GM21717 (cell line): ENCODE data around the gene CUBN.

ENCODE experiments used
- ATAC-seq: cut with Tn5 transposase; IDR thresholded peaks from one replicate; pipeline ENCODE4 v1.9.1; 2021; ENCODE audit warnings: mild to moderate bottlenecking, moderate library complexity; ENCODE audit not compliant: unreplicated experiment

CUBN gene

GRCh38 chr10:17073725-17074540 lies 55.7 kb downstream of the CUBN start:
- ATAC-seq, result no peak

- ATAC-seq, result no peak
These were observed 60.7 kb downstream of the CUBN start for GRCh38 chr10:17068953-17069352.

- ATAC-seq, result no peak
These were observed 62.0 kb downstream of the CUBN start for GRCh38 chr10:17067376-17068264.

- no peak for ATAC-seq
These were observed 62.8 kb downstream of the CUBN start for GRCh38 chr10:17066807-17067206.

- no peak for ATAC-seq
These were observed 63.6 kb downstream of the CUBN start for GRCh38 chr10:17066000-17066399.

GRCh38 chr10:17065273-17065672 lies 64.3 kb downstream of the CUBN start:
- no peak for ATAC-seq

GRCh38 chr10:17064435-17064834 lies 65.2 kb downstream of the CUBN start:
- no peak for ATAC-seq

- ATAC-seq, result no peak
These were observed 66.6 kb downstream of the CUBN start for GRCh38 chr10:17062955-17063484.

GRCh38 chr10:17062493-17062892 lies 67.1 kb downstream of the CUBN start:
- ATAC-seq, result no peak

GRCh38 chr10:17062009-17062408 lies 67.6 kb downstream of the CUBN start:
- ATAC-seq, result no peak

GRCh38 chr10:17061418-17061817 lies 68.2 kb downstream of the CUBN start:
- no peak for ATAC-seq

GRCh38 chr10:17060289-17060688 lies 69.3 kb downstream of the CUBN start:
- ATAC-seq, result no peak

- no peak for ATAC-seq
These were observed 70.4 kb downstream of the CUBN start for GRCh38 chr10:17059197-17059688.

GRCh38 chr10:17058093-17058492 lies 71.5 kb downstream of the CUBN start:
- no peak for ATAC-seq

- ATAC-seq, result no peak
These were observed 72.7 kb downstream of the CUBN start for GRCh38 chr10:17056781-17057428.

GRCh38 chr10:17053513-17053912 lies 76.1 kb downstream of the CUBN start:
- no peak for ATAC-seq

GRCh38 chr10:17053061-17053460 lies 76.5 kb downstream of the CUBN start:
- ATAC-seq, result no peak

- no peak for ATAC-seq
These were observed 77.8 kb downstream of the CUBN start for GRCh38 chr10:17051851-17052250.

- no peak for ATAC-seq
These were observed 80.4 kb downstream of the CUBN start for GRCh38 chr10:17049195-17049594.

GRCh38 chr10:17047908-17048307 lies 81.7 kb downstream of the CUBN start:
- ATAC-seq, result no peak

GRCh38 chr10:17046989-17047388 lies 82.6 kb downstream of the CUBN start:
- ATAC-seq, result no peak
